SK-N-MC (cell line): Measurements from ENCODE around the gene FBLN1.

Source experiments
- EZH2 ChIP-seq: fragments of 200-600 bp; sonication (generic); IDR thresholded peaks from one replicate; pipeline ENCODE4 v1.6.1; 2017; ENCODE audit warnings: antibody characterized with exemption
- POLR2AphosphoS5 ChIP-seq: IDR thresholded peaks from 2 replicates; pipeline ENCODE4 v1.6.1; 2012; ENCODE audit warnings: mild to moderate bottlenecking, low read depth, low read length, borderline replicate concordance

GRCh38 chr22:45504373-45505341 is 2.0 kb downstream of the FBLN1 start:
- peak; percentile 45; the same call in 1 of the 2 replicates for TF ChIP-seq POLR2AphosphoS5
- TF ChIP-seq EZH2 = no peak
